Measurements from ENCODE around the gene FNDC1. TPM values are rescaled to one million over a fixed set of nuclear protein-coding genes. Genes with fewer than 3 reads are reported as not detected.
A peak's percentile ranks its signal among the peaks of the same experiment; 100 is the strongest.

The FNDC1 gene
- total RNA-seq, 1 donor from 2014 or later: 0.49 TPM

- DNase-seq (ENCODE audit: extremely low spot score in 2 of 2): no peak
- Histone ChIP-seq H3K27me3 (no peaks in the 10 kb centered on the region), H3K27ac (no peak overlapping the region), H3K4me1 (no peaks in the 10 kb centered on the region), H3K4me3 (no peak overlapping the region), H3K9me3 (no peaks in the 10 kb centered on the region), H3K36me3 (no peaks in the 10 kb centered on the region)
- intact Hi-C loops (cut with DNase I): no loop called here
- no peak for TF ChIP-seq POLR2A (IDR thresholded peaks at IDR 0.05)
- TF ChIP-seq CTCF (IDR thresholded peaks at IDR 0.05): no peak
- TF ChIP-seq POLR2AphosphoS5 (IDR thresholded peaks at IDR 0.05; ENCODE audit: insufficient read depth in 1 of 2, low read depth in 1 of 2): no peak
Observed at GRCh38 chr6:159142531-159142930, 26.7 kb upstream of the FNDC1 start.

- TF ChIP-seq CTCF (IDR thresholded peaks at IDR 0.05): no peak
- no peak for TF ChIP-seq POLR2A (IDR thresholded peaks at IDR 0.05)
- TF ChIP-seq POLR2AphosphoS5 (IDR thresholded peaks at IDR 0.05; ENCODE audit: insufficient read depth in 1 of 2, low read depth in 1 of 2): no peak
- intact Hi-C loops (cut with DNase I): no loop called here
- no peaks in the 10 kb centered on the region for H3K9me3 ChIP-seq
- no peaks in the 10 kb centered on the region for H3K36me3 ChIP-seq
- no peaks in the 10 kb centered on the region for H3K4me1 ChIP-seq
- no peak for DNase-seq (ENCODE audit: extremely low spot score in 2 of 2)
- H3K27me3 ChIP-seq: no peaks in the 10 kb centered on the region
- H3K4me3 ChIP-seq: no peak overlapping the region
- H3K27ac ChIP-seq: no peak overlapping the region
Observed at GRCh38 chr6:159148641-159149040, 20.6 kb upstream of the FNDC1 start.

GRCh38 chr6:159149641-159150040 is 19.6 kb upstream of the FNDC1 start:
- no peak for TF ChIP-seq POLR2A (IDR thresholded peaks at IDR 0.05)
- TF ChIP-seq CTCF (IDR thresholded peaks at IDR 0.05): no peak
- TF ChIP-seq POLR2AphosphoS5 (IDR thresholded peaks at IDR 0.05; ENCODE audit: insufficient read depth in 1 of 2, low read depth in 1 of 2): no peak
- no peaks in the 10 kb centered on the region for H3K36me3 ChIP-seq
- DNase-seq (ENCODE audit: extremely low spot score in 2 of 2): no peak
- no peak overlapping the region for H3K27ac ChIP-seq
- no peaks in the 10 kb centered on the region for H3K4me1 ChIP-seq
- H3K27me3 ChIP-seq: no peaks in the 10 kb centered on the region
- intact Hi-C loops (cut with DNase I): no loop called here
- no peaks in the 10 kb centered on the region for H3K9me3 ChIP-seq
- no peak overlapping the region for H3K4me3 ChIP-seq

- TF ChIP-seq CTCF (IDR thresholded peaks at IDR 0.05) (peak; percentile 33 to 55 (median 39)), POLR2A (IDR thresholded peaks at IDR 0.05) (no peak), POLR2AphosphoS5 (IDR thresholded peaks at IDR 0.05; ENCODE audit: insufficient read depth in 1 of 2, low read depth in 1 of 2) (no peak)
- no peaks in the 10 kb centered on the region for H3K27me3 ChIP-seq
- no peak for DNase-seq (ENCODE audit: extremely low spot score in 2 of 2)
- H3K4me1 ChIP-seq: no peaks in the 10 kb centered on the region
- H3K4me3 ChIP-seq: no peak overlapping the region
- no peak overlapping the region for H3K27ac ChIP-seq
- intact Hi-C loops (cut with DNase I): no loop called here
- H3K9me3 ChIP-seq: no peaks in the 10 kb centered on the region
- H3K36me3 ChIP-seq: no peaks in the 10 kb centered on the region
Observed at GRCh38 chr6:159151266-159151855, 17.8 kb upstream of the FNDC1 start.

GRCh38 chr6:159152041-159152440 is 17.2 kb upstream of the FNDC1 start:
- DNase-seq (ENCODE audit: extremely low spot score in 2 of 2): no peak
- no peaks in the 10 kb centered on the region for H3K9me3 ChIP-seq
- no peaks in the 10 kb centered on the region for H3K4me1 ChIP-seq
- H3K27me3 ChIP-seq: no peaks in the 10 kb centered on the region
- TF ChIP-seq POLR2A (IDR thresholded peaks at IDR 0.05) (no peak), POLR2AphosphoS5 (IDR thresholded peaks at IDR 0.05; ENCODE audit: insufficient read depth in 1 of 2, low read depth in 1 of 2) (no peak), CTCF (IDR thresholded peaks at IDR 0.05) (no peak)
- no peak overlapping the region for H3K4me3 ChIP-seq
- H3K36me3 ChIP-seq: no peaks in the 10 kb centered on the region
- intact Hi-C loops (cut with DNase I): no loop called here
- no peak overlapping the region for H3K27ac ChIP-seq
